Neural progenitor cell (in vitro differentiated cells): ENCODE data around the gene GTF2F2. TPM values are rescaled to one million over a fixed set of nuclear protein-coding genes. Genes with fewer than 3 reads are reported as not detected.

Source experiments
- DNase-seq: peaks from one replicate; pipeline ENCODE4 v3.0.0-alpha.2; 2016; ENCODE audit warnings: low spot score
- H2AFZ ChIP-seq: fragments of 200-600 bp; sonication (generic); replicated peaks from 2 replicates; pipeline ENCODE4 v1.6.1; 2016; ENCODE audit warnings: antibody characterized with exemption
- H3F3A ChIP-seq: fragments of 200-600 bp; sonication (generic); 2 replicates; pipeline ENCODE4 v1.6.1; 2016; ENCODE audit warnings: antibody characterized with exemption, low read depth
- H3K27ac ChIP-seq: fragments of 200-600 bp; sonication (generic); 2 replicates; pipeline ENCODE4 v1.5.1; 2016; ENCODE audit warnings: mild to moderate bottlenecking
- H3K27me3 ChIP-seq: fragments of 200-600 bp; sonication (generic); 2 replicates; pipeline ENCODE4 v1.6.1; 2016; ENCODE audit warnings: mild to moderate bottlenecking, moderate library complexity
- H3K36me3 ChIP-seq: fragments of 200-600 bp; sonication (generic); 2 replicates; pipeline ENCODE4 v1.5.1; 2016
- H3K4me1 ChIP-seq: fragments of 200-600 bp; sonication (generic); 2 replicates; pipeline ENCODE4 v1.6.1; 2016; ENCODE audit warnings: mixed run types
- H3K4me2 ChIP-seq: fragments of 200-600 bp; sonication (generic); 2 replicates; pipeline ENCODE4 v1.6.1; 2016
- H3K4me3 ChIP-seq: fragments of 200-600 bp; sonication (generic); 2 replicates; pipeline ENCODE4 v1.5.1; 2016
- H3K79me2 ChIP-seq: fragments of 200-600 bp; sonication (generic); 2 replicates; pipeline ENCODE4 v1.6.1; 2016; ENCODE audit warnings: low read depth
- H3K9ac ChIP-seq: fragments of 200-600 bp; sonication (generic); 2 replicates; pipeline ENCODE4 v1.6.1; 2016
- H3K9me3 ChIP-seq: fragments of 200-600 bp; sonication (generic); 2 replicates; pipeline ENCODE4 v1.5.1; 2016; ENCODE audit warnings: low read depth
- H4K20me1 ChIP-seq: fragments of 200-600 bp; sonication (generic); 2 replicates; pipeline ENCODE4 v1.6.1; 2016; ENCODE audit warnings: low read depth
- H3K27ac Mint-ChIP-seq: 3 replicates; pipeline ENCODE4 v1.8.0; 2021; ENCODE audit warnings: mixed read lengths
- H3K27me3 Mint-ChIP-seq: 2 replicates; pipeline ENCODE4 v1.8.0; 2022; ENCODE audit warnings: low read depth, mild to moderate bottlenecking, inconsistent platforms, moderate library complexity, mixed read lengths; ENCODE audit not compliant: insufficient read depth
- H3K36me3 Mint-ChIP-seq: 3 replicates; pipeline ENCODE4 v1.8.0; 2021; ENCODE audit warnings: mixed read lengths
- H3K4me1 Mint-ChIP-seq: 3 replicates; pipeline ENCODE4 v1.8.0; 2021; ENCODE audit warnings: mixed read lengths
- H3K4me3 Mint-ChIP-seq: 3 replicates; pipeline ENCODE4 v1.8.0; 2021; ENCODE audit warnings: mild to moderate bottlenecking, moderate library complexity, mixed read lengths
- H3K9me3 Mint-ChIP-seq: 3 replicates; pipeline ENCODE4 v1.8.0; 2020; ENCODE audit warnings: mixed read lengths
- EZH2 ChIP-seq: fragments of 200-600 bp; sonication (generic); IDR thresholded peaks from 2 replicates; pipeline ENCODE4 v1.6.1; 2017; ENCODE audit warnings: antibody characterized with exemption, mild to moderate bottlenecking, moderate library complexity
- EZH2phosphoT487 ChIP-seq: fragments of 200-600 bp; sonication (generic); IDR thresholded peaks from 2 replicates; pipeline ENCODE4 v1.6.1; 2017; ENCODE audit warnings: antibody characterized with exemption
- small RNA-seq: library from RNA; depleted of rRNA; stranded (forward); fragments of <200 nt; gene quantifications from one replicate; pipeline ENCODE3, GENCODE V24; 2015
- total RNA-seq: library from RNA; depleted of rRNA; stranded (reverse); fragments of >200 nt; gene quantifications from 2 replicates; pipeline ENCODE4 v1.2.3, GENCODE V29; 2015; ENCODE audit warnings: low replicate concordance
- TF ChIP-seq, protein P1 (sequence below): fragments of 200-600 bp; sonication (generic); IDR thresholded peaks from 2 replicates; pipeline ENCODE4 v1.5.1; 2017; ENCODE audit warnings: antibody characterized with exemption, mild to moderate bottlenecking

Gene GTF2F2
- total RNA-seq, 1 donor from 2014 or later: 54.1 TPM

DNA sequence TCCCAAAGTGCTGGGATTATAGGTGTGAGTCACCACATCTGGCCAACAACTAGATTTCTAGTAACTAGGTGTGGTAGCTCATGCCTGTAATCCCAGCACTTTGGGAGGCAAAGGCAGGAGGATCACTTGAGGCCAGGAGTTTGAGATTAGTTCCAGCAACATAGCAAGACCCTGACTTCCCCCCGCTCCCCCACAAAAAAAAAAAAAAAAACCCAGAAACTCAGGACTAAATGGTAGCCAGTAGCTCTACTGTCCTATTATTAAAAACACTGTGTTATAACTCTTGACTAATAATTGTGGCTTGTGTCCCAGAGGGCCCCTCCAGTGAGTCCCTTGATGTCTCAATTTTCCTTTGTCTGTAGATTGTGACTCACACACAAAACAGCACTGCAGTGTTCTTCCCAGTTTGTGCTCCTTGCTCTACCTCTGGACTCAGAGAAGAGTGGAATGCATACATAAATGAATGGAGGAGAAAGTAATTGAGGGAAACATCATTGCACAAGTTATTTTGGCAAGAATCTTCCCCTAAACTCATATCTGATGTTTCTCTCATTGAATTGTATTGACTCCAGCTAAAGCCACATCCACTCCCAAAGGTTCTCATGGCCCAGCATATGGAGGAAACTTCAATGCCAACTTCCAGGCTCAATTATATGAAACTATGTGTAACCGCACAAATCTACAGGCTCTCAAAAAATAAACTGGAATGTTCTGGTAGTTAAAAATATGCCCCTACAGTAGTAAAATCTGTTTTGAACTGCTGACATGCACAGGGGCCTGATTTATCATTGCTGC is 211.9 kb downstream of the GTF2F2 start:
- H3K4me3 Mint-ChIP-seq: no peak overlapping the region
- H3K4me2 ChIP-seq: no peak overlapping the region

GRCh38 chr13:45332831-45333219 is 212.5 kb downstream of the GTF2F2 start:
- TF ChIP-seq EZH2phosphoT487 (no peak), EZH2 (no peak)
- TF ChIP-seq, protein P1, sequence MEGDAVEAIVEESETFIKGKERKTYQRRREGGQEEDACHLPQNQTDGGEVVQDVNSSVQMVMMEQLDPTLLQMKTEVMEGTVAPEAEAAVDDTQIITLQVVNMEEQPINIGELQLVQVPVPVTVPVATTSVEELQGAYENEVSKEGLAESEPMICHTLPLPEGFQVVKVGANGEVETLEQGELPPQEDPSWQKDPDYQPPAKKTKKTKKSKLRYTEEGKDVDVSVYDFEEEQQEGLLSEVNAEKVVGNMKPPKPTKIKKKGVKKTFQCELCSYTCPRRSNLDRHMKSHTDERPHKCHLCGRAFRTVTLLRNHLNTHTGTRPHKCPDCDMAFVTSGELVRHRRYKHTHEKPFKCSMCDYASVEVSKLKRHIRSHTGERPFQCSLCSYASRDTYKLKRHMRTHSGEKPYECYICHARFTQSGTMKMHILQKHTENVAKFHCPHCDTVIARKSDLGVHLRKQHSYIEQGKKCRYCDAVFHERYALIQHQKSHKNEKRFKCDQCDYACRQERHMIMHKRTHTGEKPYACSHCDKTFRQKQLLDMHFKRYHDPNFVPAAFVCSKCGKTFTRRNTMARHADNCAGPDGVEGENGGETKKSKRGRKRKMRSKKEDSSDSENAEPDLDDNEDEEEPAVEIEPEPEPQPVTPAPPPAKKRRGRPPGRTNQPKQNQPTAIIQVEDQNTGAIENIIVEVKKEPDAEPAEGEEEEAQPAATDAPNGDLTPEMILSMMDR: no peak
- no peak overlapping the region for H3K4me2 ChIP-seq
- peaks cover 33% of the 10 kb centered on the region for H4K20me1 ChIP-seq
- no peak for DNase-seq
- Mint-ChIP-seq H3K9me3 (no peaks in the 10 kb centered on the region), H3K27me3 (peaks cover 3% of the 10 kb centered on the region), H3K27ac (no peak overlapping the region), H3K36me3 (peaks cover 30% of the 10 kb centered on the region), H3K4me1 (peaks cover 19% of the 10 kb centered on the region), H3K4me3 (no peak overlapping the region)
- H3K79me2 ChIP-seq: peaks cover 14% of the 10 kb centered on the region
- H3K27ac ChIP-seq: peak overlapping the region; percentile 30
- H3K4me3 ChIP-seq: no peak overlapping the region
- H2AFZ ChIP-seq: no peak overlapping the region
- no peaks in the 10 kb centered on the region for H3K4me1 ChIP-seq
- H3K36me3 ChIP-seq: peaks cover 6% of the 10 kb centered on the region
- peaks cover 86% of the 10 kb centered on the region for H3F3A ChIP-seq
- H3K27me3 ChIP-seq: no peaks in the 10 kb centered on the region
- no peaks in the 10 kb centered on the region for H3K9me3 ChIP-seq
- no peak overlapping the region for H3K9ac ChIP-seq

More for the DNA sequence above, 211.9 kb downstream of the GTF2F2 start:
- Histone ChIP-seq H3K9me3 (no peaks in the 10 kb centered on the region), H3K4me3 (no peak overlapping the region), H3K27ac (peak overlapping the region; percentile 30), H4K20me1 (peaks cover 27% of the 10 kb centered on the region), H3F3A (peaks cover 80% of the 10 kb centered on the region), H3K9ac (no peak overlapping the region), H3K4me1 (no peaks in the 10 kb centered on the region), H2AFZ (no peak overlapping the region), H3K27me3 (no peaks in the 10 kb centered on the region), H3K36me3 (no peaks in the 10 kb centered on the region), H3K79me2 (peaks cover 8% of the 10 kb centered on the region)
- H3K27ac Mint-ChIP-seq: peak overlapping the region; percentile 62
- DNase-seq: no peak
- H3K9me3 Mint-ChIP-seq: no peaks in the 10 kb centered on the region
- H3K27me3 Mint-ChIP-seq: peaks cover 5% of the 10 kb centered on the region
- H3K36me3 Mint-ChIP-seq: peaks cover 26% of the 10 kb centered on the region
- no peak for TF ChIP-seq EZH2
- TF ChIP-seq, protein P1: no peak
- TF ChIP-seq EZH2phosphoT487: no peak
- peaks cover 19% of the 10 kb centered on the region for H3K4me1 Mint-ChIP-seq

DNA sequence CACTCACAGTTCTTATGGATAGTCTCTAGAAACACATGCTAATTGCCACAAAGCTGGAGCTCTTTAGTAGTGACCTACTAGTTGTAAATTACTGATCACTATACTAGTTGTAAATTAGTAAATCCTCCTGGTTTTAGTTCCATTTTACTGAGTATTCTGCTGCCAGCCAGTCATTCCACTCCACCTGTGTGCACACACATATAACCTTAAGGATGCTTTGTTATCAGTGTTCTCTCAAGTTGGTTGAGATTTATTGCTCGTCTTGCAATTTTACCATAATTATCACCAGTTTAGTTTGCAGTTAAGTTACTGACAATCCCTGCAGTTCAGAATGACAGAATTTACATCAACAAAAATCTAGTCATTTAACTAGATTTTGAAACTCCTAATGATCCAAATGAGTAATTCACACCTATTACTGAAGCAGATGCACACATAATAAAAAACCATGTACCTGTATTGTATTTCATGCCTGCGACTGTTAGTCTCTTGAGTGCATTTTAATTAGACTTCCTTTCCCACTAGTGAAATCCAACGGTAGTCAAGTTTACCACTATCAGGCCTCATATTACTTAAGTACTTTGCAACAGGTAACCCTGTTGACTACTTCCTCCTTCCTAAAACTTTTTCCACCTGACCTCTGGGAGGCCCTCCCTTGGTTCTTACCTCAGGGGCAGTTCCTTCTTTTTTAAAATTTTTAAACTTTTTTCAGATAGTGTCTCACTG is 213.1 kb downstream of the GTF2F2 start:
- Mint-ChIP-seq H3K9me3 (no peaks in the 10 kb centered on the region), H3K36me3 (peaks cover 32% of the 10 kb centered on the region), H3K4me1 (peaks cover 21% of the 10 kb centered on the region), H3K4me3 (no peak overlapping the region), H3K27me3 (peaks cover 3% of the 10 kb centered on the region), H3K27ac (no peak overlapping the region)
- no peaks in the 10 kb centered on the region for H3K4me1 ChIP-seq
- no peak overlapping the region for H2AFZ ChIP-seq
- DNase-seq: no peak
- H3K27ac ChIP-seq: peak overlapping the region; percentile 30
- H3F3A ChIP-seq: peaks cover 91% of the 10 kb centered on the region
- TF ChIP-seq EZH2: no peak
- TF ChIP-seq, protein P1: no peak
- H3K27me3 ChIP-seq: no peaks in the 10 kb centered on the region
- H4K20me1 ChIP-seq: peaks cover 39% of the 10 kb centered on the region
- no peak overlapping the region for H3K4me2 ChIP-seq
- H3K9ac ChIP-seq: no peak overlapping the region
- no peaks in the 10 kb centered on the region for H3K9me3 ChIP-seq
- H3K36me3 ChIP-seq: peaks cover 12% of the 10 kb centered on the region
- H3K4me3 ChIP-seq: no peak overlapping the region
- peaks cover 19% of the 10 kb centered on the region for H3K79me2 ChIP-seq

Small RNAs within 50 kb of the gene (small RNA-seq; reads per million reads assigned to genes)
- gene AL138693.1: not detected
- not detected for gene AL138963.2

Other genes with a start within 250 kb of the GTF2F2 start
- gene NUFIP1, start 131.0 kb upstream of the GTF2F2 start, total RNA-seq: 6.0 and 12.9 TPM in 2 replicates
- gene GPALPP1, start 131.0 kb upstream of the GTF2F2 start, total RNA-seq: 47.5 and 70.7 TPM in 2 replicates
- gene KCTD4, start 80.5 kb downstream of the GTF2F2 start, total RNA-seq: not detected in 2 replicates
- 3,253 and 4,951 TPM in 2 replicates for gene TPT1, start 220.7 kb downstream of the GTF2F2 start, total RNA-seq